Articular chondrocyte of knee joint (primary cell): ENCODE measurements around the gene FEZF1. TPM values are rescaled to one million over a fixed set of nuclear protein-coding genes. Genes with fewer than 3 reads are reported as not detected.

Experiments
- total RNA-seq: library from RNA; depleted of rRNA; stranded (reverse); fragments of >200 nt; gene quantifications from 2 replicates; pipeline ENCODE4 v1.2.3, GENCODE V29; 2012

The FEZF1 gene
- not detected in 2 replicates for total RNA-seq

DNA sequence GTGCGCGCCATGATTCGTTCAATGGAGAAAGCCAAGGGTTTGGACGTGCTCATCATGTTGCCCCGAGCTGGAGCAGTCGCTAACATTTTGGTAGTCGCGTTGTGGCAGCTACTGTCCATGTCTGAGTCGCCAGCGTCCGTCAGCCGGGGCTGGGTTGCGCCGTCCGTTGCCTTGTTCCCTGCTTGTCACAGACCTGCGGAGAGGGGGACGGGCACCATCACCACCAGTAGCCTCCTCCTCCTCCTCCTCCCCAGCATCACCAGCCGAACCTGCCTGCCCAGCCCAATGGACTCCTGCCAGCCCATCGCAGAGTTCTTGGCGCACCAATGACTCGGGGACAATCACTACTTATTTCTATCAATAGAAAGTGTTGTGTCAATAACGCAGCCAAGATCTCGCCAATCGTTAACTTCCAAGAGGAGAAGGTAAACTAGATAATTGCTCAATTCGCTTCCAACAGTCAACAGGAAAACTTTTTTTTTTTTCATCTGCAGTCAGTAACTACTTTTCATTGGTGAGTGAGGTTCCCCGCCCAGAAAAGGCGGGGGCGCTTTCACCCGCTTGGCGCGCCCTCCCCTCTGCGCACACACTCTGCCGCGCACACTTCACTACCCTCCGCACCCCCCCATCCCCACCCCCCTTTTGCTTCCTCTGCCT lies at the start of gene FEZF1:
Gene FEZF1, minus strand, starts transcription at position 432 of the 657 bp plus-strand sequence. Its CDS starts 313 bp downstream, at position 119.

Other genes starting within 250 kb of the FEZF1 start
- gene AASS, start 160.5 kb downstream of the FEZF1 start, total RNA-seq, result 21.7 and 26.3 TPM in 2 replicates